ENCODE measurements around the gene TBC1D2B. TPM values are rescaled to one million over a fixed set of nuclear protein-coding genes. Genes with fewer than 3 reads are reported as not detected.
"Not testable (repeated sequence)": the region's sequence is repeated elsewhere in the genome, so short reads cannot be mapped to it uniquely, and the experiment has no call there.

The TBC1D2B gene
- total and polyA plus RNA-seq, 10 donors: 9.4 to 131 (median 97.4) TPM

- H3K4me3 ChIP-seq; H3K27me3 ChIP-seq (replicated peaks in 1 of 7); H3K9me3 ChIP-seq; intact Hi-C loops (cut with DNase I; ENCODE audit: low total_unique reads); DNase-seq: not testable (repeated sequence)
- TF ChIP-seq POLR2AphosphoS5 (IDR thresholded peaks at IDR 0.05): peak in 1 of 3 donors; percentile 46
- Histone ChIP-seq H3K36me3 (peaks cover 0 to 92% (median 61%) of the 10 kb centered on the region in 6 donors), H3K4me1 (peaks cover 15 to 70% (median 34%) of the 10 kb centered on the region in 6 donors), H3K27ac (peak overlapping the region in 3 of 8 donors; percentile 8 to 48 (median 18))
- 78 to 88% (median 85%) methylated on average over 22 to 23 of the region's 23 CpGs for WGBS, 5 donors
Observed at GRCh38 chr15:77997761-77998554, 79.6 kb downstream of the TBC1D2B start.

- H3K9me3 ChIP-seq; DNase-seq; H3K4me3 ChIP-seq; H3K27me3 ChIP-seq (replicated peaks in 1 of 7); intact Hi-C loops (cut with DNase I; ENCODE audit: low total_unique reads): not testable (repeated sequence)
- Histone ChIP-seq H3K27ac (peak overlapping the region in 3 of 8 donors; percentile 16 to 48 (median 39)), H3K4me1 (peaks cover 16 to 75% (median 37%) of the 10 kb centered on the region in 6 donors), H3K36me3 (peaks cover 0 to 89% (median 54%) of the 10 kb centered on the region in 6 donors)
- 84 to 98% (median 92%) methylated on average over 6 of the region's 6 CpGs for WGBS, 5 donors
Observed at GRCh38 chr15:77997221-77997620, 80.3 kb downstream of the TBC1D2B start.

- H3K27me3 ChIP-seq (replicated peaks in 1 of 7); intact Hi-C loops (cut with DNase I; ENCODE audit: low total_unique reads); H3K4me3 ChIP-seq; H3K9me3 ChIP-seq; DNase-seq: not testable (repeated sequence)
- Histone ChIP-seq H3K4me1 (peaks cover 16 to 79% (median 41%) of the 10 kb centered on the region in 6 donors), H3K27ac (peak overlapping the region in 2 of 8 donors; percentile 39 to 48), H3K36me3 (peaks cover 0 to 89% (median 49%) of the 10 kb centered on the region in 6 donors)
- WGBS, 5 donors: 78 to 86% (median 81%) methylated on average over 3 to 4 of the region's 4 CpGs
Observed at GRCh38 chr15:77996713-77997171, 80.8 kb downstream of the TBC1D2B start.

GRCh38 chr15:77996226-77996625 lies 81.3 kb downstream of the TBC1D2B start:
- DNase-seq; H3K9me3 ChIP-seq; H3K4me3 ChIP-seq; H3K27ac ChIP-seq; H3K27me3 ChIP-seq (replicated peaks in 1 of 7); intact Hi-C loops (cut with DNase I; ENCODE audit: low total_unique reads): not testable (repeated sequence)
- WGBS, 5 donors: 61 to 78% (median 70%) methylated on average over 6 to 8 of the region's 8 CpGs
- H3K36me3 ChIP-seq: peaks cover 0 to 86% (median 44%) of the 10 kb centered on the region in 6 donors
- peaks cover 17 to 80% (median 45%) of the 10 kb centered on the region in 6 donors for H3K4me1 ChIP-seq

GRCh38 chr15:77995537-77995918 lies 82.0 kb downstream of the TBC1D2B start:
- H3K36me3 ChIP-seq: peaks cover 0 to 79% (median 37%) of the 10 kb centered on the region in 6 donors
- WGBS, 5 donors: 72 to 96% (median 87%) methylated on average over 3 to 4 of the region's 4 CpGs
- H3K4me3 ChIP-seq; intact Hi-C loops (cut with DNase I; ENCODE audit: low total_unique reads); H3K27me3 ChIP-seq (replicated peaks in 1 of 7); H3K9me3 ChIP-seq; DNase-seq: not testable (repeated sequence)
- peak overlapping the region in 2 of 8 donors; percentile 76 to 80 for H3K27ac ChIP-seq
- H3K4me1 ChIP-seq: peaks cover 24 to 80% (median 47%) of the 10 kb centered on the region in 6 donors

GRCh38 chr15:77994893-77995536 lies 82.5 kb downstream of the TBC1D2B start:
- intact Hi-C loops (cut with DNase I; ENCODE audit: low total_unique reads); H3K4me3 ChIP-seq; H3K9me3 ChIP-seq; H3K27me3 ChIP-seq (replicated peaks in 1 of 7): not testable (repeated sequence)
- peak in 5 of 11 experiments; percentile 13 to 35 (median 33) for TF ChIP-seq CTCF (IDR thresholded peaks at IDR 0.05 in 8 of 11, conservative IDR thresholded peaks at IDR 0.05 in 3 of 11)
- H3K36me3 ChIP-seq: peaks cover 0 to 74% (median 35%) of the 10 kb centered on the region in 6 donors
- peak overlapping the region in 5 of 8 donors; percentile 64 to 80 (median 76) for H3K27ac ChIP-seq
- peak; percentile 61 for DNase-seq
- peaks cover 25 to 80% (median 48%) of the 10 kb centered on the region in 6 donors for H3K4me1 ChIP-seq
- 56 to 79% (median 73%) methylated on average over 12 to 15 of the region's 15 CpGs for WGBS, 5 donors

Data from spleen (tissue), 11 donors.